Measurements from ENCODE around the gene PCBP4. TPM values are rescaled to one million over a fixed set of nuclear protein-coding genes. Genes with fewer than 3 reads are reported as not detected.

PCBP4 gene
- total RNA-seq, 1 experiment from 2014 or later = 45.8 TPM

DNA sequence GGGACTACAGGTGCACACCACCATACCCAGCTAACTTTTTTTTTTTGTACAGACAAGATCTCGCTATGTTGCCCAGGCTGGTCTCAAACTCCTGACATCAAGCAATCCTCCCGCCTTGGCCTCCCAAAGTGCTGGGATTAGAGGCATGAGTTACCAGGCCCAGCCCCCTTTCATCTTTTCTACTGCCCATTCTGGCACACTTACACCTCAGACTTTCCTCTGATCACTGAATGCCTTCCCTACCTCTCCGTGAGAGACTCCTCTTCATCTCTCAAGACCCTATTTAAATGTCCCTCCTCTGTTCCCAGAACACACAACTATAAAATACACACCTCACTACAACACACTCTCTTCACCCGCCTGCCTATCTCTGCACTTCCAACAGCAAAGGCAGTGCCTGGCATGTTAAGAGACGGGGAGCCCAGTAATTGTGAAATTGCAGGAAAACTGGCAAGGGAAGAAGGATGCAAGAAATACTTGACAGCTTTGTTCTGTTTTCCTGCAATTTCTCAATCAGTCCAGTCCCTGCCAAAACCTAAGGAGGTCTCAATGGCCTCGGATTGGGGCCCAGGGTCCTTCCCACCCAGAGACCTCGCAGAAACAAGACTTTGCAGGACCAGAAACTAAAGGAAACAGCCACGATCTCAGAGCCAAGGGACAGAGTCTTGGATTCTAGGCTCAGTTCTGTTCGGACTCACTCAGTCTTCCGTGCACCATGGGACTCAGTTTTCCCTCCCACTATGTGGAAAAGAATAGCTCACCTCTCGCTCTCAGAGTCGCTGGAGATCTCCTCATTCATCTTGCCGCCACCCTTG lies 26.4 kb downstream of the PCBP4 start:
- no peaks in the 10 kb centered on the region for H3K27me3 ChIP-seq (ENCODE audit: low read length)
- ChIA-PET CTCF (interaction anchor here (0.6 to 2.8 kb wide), 12 partner anchors 16 to 356 kb away, joined by 3 to 46 read pairs (median 3); partner anchors contain the start of genes ABHD14A, ABHD14B, ACY1 and POC1A), POLR2A (ENCODE audit: unreplicated experiment) (interaction anchor here (0.5 to 1.2 kb wide), 2 partner anchors 42 to 303 kb away, joined by 3 to 6 read pairs; partner anchors contain the start of gene ACY1)
- no peaks in the 10 kb centered on the region for H3F3A ChIP-seq (ENCODE audit: low read length, unreplicated experiment)
- H3K4me1 ChIP-seq (ENCODE audit: insufficient read depth, low read length) = peaks cover 33% of the 10 kb centered on the region
- peaks cover 33% of the 10 kb centered on the region for H3K36me3 ChIP-seq (ENCODE audit: low read depth, low read length)
- DNase-seq = no peak
- no peaks in the 10 kb centered on the region for H3K9me2 ChIP-seq (replicated peaks; ENCODE audit: low read length)
- TF ChIP-seq EZH2 (IDR thresholded peaks at IDR 0.05; ENCODE audit: low read length, unreplicated experiment) (no peak), EZH2phosphoT487 (IDR thresholded peaks at IDR 0.05; ENCODE audit: borderline replicate concordance, low read length) (no peak)
- TF ChIP-seq, protein P1, sequence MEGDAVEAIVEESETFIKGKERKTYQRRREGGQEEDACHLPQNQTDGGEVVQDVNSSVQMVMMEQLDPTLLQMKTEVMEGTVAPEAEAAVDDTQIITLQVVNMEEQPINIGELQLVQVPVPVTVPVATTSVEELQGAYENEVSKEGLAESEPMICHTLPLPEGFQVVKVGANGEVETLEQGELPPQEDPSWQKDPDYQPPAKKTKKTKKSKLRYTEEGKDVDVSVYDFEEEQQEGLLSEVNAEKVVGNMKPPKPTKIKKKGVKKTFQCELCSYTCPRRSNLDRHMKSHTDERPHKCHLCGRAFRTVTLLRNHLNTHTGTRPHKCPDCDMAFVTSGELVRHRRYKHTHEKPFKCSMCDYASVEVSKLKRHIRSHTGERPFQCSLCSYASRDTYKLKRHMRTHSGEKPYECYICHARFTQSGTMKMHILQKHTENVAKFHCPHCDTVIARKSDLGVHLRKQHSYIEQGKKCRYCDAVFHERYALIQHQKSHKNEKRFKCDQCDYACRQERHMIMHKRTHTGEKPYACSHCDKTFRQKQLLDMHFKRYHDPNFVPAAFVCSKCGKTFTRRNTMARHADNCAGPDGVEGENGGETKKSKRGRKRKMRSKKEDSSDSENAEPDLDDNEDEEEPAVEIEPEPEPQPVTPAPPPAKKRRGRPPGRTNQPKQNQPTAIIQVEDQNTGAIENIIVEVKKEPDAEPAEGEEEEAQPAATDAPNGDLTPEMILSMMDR (conservative IDR thresholded peaks at IDR 0.05; ENCODE audit: low read depth, low read length) = no peak
- H3K9ac ChIP-seq (ENCODE audit: low read length) = peak overlapping the region; percentile 96
- no peak overlapping the region; the same call in 1 of the 2 replicates for H2AFZ ChIP-seq (ENCODE audit: low read length)
- peak overlapping the region; percentile 85 for H3K4me2 ChIP-seq (ENCODE audit: low read length)
- H3K27ac ChIP-seq (ENCODE audit: low read length) = peak overlapping the region; percentile 22
- BruUV-seq (replicated peaks) = TSS peak; percentile 42
- peaks cover 28% of the 10 kb centered on the region for H4K20me1 ChIP-seq (ENCODE audit: low read length)
- peak overlapping the region; percentile 92 for H3K4me3 ChIP-seq (ENCODE audit: low read length)
- no peaks in the 10 kb centered on the region for H3K9me3 ChIP-seq (ENCODE audit: low read length)
- intact Hi-C loops (cut with micrococcal nuclease) = loop anchor here (5.0 kb wide), 1 partner anchor 269 kb away; the partner anchor contains the start of gene TEX264
- ATAC-seq = no peak
- H3K79me2 ChIP-seq (ENCODE audit: low read length) = peaks cover 40% of the 10 kb centered on the region

DNA sequence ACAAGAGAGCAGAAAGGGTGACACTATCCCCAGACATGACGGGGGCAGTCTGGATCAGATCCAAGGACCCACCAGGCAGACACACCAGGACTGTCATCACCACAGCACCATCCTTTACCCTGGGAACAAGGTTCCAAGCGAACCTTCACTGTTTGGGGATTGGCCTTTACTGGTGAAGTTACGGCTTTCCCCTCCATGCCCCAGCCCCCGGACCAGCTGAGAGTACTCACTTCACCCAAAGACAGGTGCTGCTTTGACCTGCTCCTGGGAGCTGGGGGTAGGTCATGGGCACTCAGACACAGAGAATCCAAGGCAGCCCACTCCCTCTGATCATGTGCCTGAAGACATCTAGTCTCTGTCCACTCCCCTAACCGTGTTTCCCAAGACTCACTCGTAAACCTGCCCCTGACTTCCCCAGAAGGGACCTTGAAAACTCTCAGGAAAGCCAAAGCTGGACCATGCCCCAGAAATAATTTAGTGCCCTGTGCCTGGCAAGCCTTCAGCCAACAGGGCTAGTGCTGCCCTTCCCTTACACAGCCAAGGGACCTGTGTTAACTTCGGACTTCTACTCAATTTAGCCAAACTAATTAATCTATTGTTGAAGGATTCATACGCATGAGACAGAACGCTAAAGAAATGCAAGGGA lies 28.4 kb downstream of the PCBP4 start:
- CTCF ChIA-PET = no interaction called here
- Histone ChIP-seq H3K4me3 (ENCODE audit: low read length) (peak overlapping the region; percentile 92; the same call in 1 of the 2 replicates), H3F3A (ENCODE audit: low read length, unreplicated experiment) (no peaks in the 10 kb centered on the region), H3K79me2 (ENCODE audit: low read length) (peaks cover 40% of the 10 kb centered on the region), H3K27ac (ENCODE audit: low read length) (no peak overlapping the region), H4K20me1 (ENCODE audit: low read length) (peaks cover 28% of the 10 kb centered on the region), H2AFZ (ENCODE audit: low read length) (no peak overlapping the region), H3K4me1 (ENCODE audit: insufficient read depth, low read length) (peaks cover 33% of the 10 kb centered on the region), H3K9ac (ENCODE audit: low read length) (no peak overlapping the region), H3K9me3 (ENCODE audit: low read length) (no peaks in the 10 kb centered on the region), H3K4me2 (ENCODE audit: low read length) (peak overlapping the region; percentile 85), H3K9me2 (replicated peaks; ENCODE audit: low read length) (no peaks in the 10 kb centered on the region), H3K36me3 (ENCODE audit: low read depth, low read length) (peaks cover 49% of the 10 kb centered on the region), H3K27me3 (ENCODE audit: low read length) (no peaks in the 10 kb centered on the region)
- no peak for ATAC-seq
- DNase-seq = no peak
- no TSS peak for BruUV-seq (replicated peaks)
- POLR2A ChIA-PET (ENCODE audit: unreplicated experiment) = no interaction called here
- intact Hi-C loops (cut with micrococcal nuclease) = no loop called here
- no peak for TF ChIP-seq EZH2phosphoT487 (IDR thresholded peaks at IDR 0.05; ENCODE audit: borderline replicate concordance, low read length)

DNA sequence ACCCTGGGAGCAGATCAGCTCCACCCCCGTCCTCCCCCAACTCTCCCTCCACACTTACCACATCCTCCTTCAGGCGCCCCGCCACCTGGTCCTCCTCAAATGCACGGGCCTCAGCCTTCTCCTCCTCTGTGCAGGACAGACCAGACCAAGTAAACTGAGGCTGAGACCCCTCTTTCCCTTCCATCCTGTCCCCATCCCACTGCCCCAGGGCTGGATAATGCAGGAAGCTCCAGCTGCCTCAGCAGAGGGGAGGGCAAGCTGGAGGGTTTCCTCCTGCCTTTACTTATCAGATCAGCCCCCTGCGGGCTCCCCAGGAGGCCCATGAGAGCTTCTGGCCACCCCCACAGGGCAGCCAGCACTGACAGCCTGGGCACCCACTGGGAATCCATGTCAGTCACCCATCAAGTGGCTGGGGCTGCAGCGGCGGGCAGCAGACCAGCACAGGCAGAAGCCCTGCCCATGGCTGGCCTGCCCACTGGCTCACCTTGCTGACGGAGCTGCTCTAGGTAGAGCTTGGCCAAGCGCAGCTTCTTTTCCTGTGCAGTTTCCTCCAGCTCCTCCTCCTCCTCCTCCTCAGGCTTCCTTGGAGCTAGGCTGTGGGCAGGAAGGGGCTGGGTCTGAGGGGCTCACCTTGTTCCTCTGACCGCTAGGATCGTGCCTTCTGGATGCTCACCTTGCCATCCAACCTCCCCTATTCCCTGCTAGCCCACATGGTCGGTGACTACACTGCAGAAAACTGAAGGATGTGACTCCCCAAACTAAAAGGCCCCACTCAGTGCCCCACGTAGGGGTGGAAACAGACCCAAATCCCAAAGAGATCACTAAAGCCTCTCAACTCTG lies 29.4 kb downstream of the PCBP4 start:
- H3F3A ChIP-seq (ENCODE audit: low read length, unreplicated experiment) = no peaks in the 10 kb centered on the region
- no peak for DNase-seq
- BruUV-seq (replicated peaks) = no TSS peak
- no peak overlapping the region for H3K4me2 ChIP-seq (ENCODE audit: low read length)
- no peaks in the 10 kb centered on the region for H3K9me3 ChIP-seq (ENCODE audit: low read length)
- TF ChIP-seq, protein P1 (conservative IDR thresholded peaks at IDR 0.05; ENCODE audit: low read depth, low read length) = no peak
- TF ChIP-seq EZH2 (IDR thresholded peaks at IDR 0.05; ENCODE audit: low read length, unreplicated experiment) = no peak
- no peak overlapping the region for H3K27ac ChIP-seq (ENCODE audit: low read length)
- H3K9me2 ChIP-seq (replicated peaks; ENCODE audit: low read length) = no peaks in the 10 kb centered on the region
- peaks cover 40% of the 10 kb centered on the region for H3K79me2 ChIP-seq (ENCODE audit: low read length)
- H3K4me3 ChIP-seq (ENCODE audit: low read length) = no peak overlapping the region
- POLR2A ChIA-PET (ENCODE audit: unreplicated experiment) = no interaction called here
- H3K27me3 ChIP-seq (ENCODE audit: low read length) = no peaks in the 10 kb centered on the region
- peaks cover 26% of the 10 kb centered on the region for H3K4me1 ChIP-seq (ENCODE audit: insufficient read depth, low read length)
- H2AFZ ChIP-seq (ENCODE audit: low read length) = no peak overlapping the region
- H3K36me3 ChIP-seq (ENCODE audit: low read depth, low read length) = peaks cover 55% of the 10 kb centered on the region
- intact Hi-C loops (cut with micrococcal nuclease) = no loop called here
- H3K9ac ChIP-seq (ENCODE audit: low read length) = no peak overlapping the region
- CTCF ChIA-PET = no interaction called here
- peaks cover 28% of the 10 kb centered on the region for H4K20me1 ChIP-seq (ENCODE audit: low read length)
- no peak for ATAC-seq

All from PC-3 (cell line).